ENCODE measurements around the gene RNF40. TPM values are rescaled to one million over a fixed set of nuclear protein-coding genes. Genes with fewer than 3 reads are reported as not detected.

RNF40 gene
- total RNA-seq, 1 donor from 2014 or later = 94.6 TPM

GRCh38 chr16:30722916-30723315, 39.2 kb upstream of the RNF40 start:
- DNase-seq (ENCODE audit: low read depth) (no peak), FAIRE-seq (no peak)
- Histone ChIP-seq H3K9ac (ENCODE audit: low read length) (no peak overlapping the region), H3K27me3 (ENCODE audit: insufficient read depth, low read length) (no peaks in the 10 kb centered on the region), H3K79me2 (ENCODE audit: insufficient read depth, low read length) (peaks cover 69% of the 10 kb centered on the region), H3K4me3 (ENCODE audit: insufficient read depth, low read depth, low read length) (no peak overlapping the region), H3K4me2 (ENCODE audit: low read length) (no peak overlapping the region), H4K20me1 (ENCODE audit: insufficient read depth, low read length) (peaks cover 84% of the 10 kb centered on the region), H3K9me3 (ENCODE audit: insufficient read depth, low read depth, low read length) (no peaks in the 10 kb centered on the region), H2AFZ (ENCODE audit: low read depth, low read length) (no peak overlapping the region), H3K27ac (ENCODE audit: low read depth, low read length) (no peak overlapping the region), H3K4me1 (ENCODE audit: insufficient read depth, low read length) (no peaks in the 10 kb centered on the region), H3K36me3 (ENCODE audit: insufficient read depth, low read length) (peaks cover 57% of the 10 kb centered on the region)
- Mint-ChIP-seq H3K27ac (ENCODE audit: unreplicated experiment) (no peak overlapping the region), H3K4me3 (ENCODE audit: unreplicated experiment) (no peak overlapping the region), H3K36me3 (ENCODE audit: low read depth, unreplicated experiment) (peaks cover 44% of the 10 kb centered on the region), H3K27me3 (ENCODE audit: low read depth, unreplicated experiment) (no peaks in the 10 kb centered on the region), H3K4me1 (ENCODE audit: low read depth, unreplicated experiment) (no peaks in the 10 kb centered on the region), H3K9me3 (ENCODE audit: unreplicated experiment) (no peaks in the 10 kb centered on the region)
- TF ChIP-seq EZH2 (IDR thresholded peaks at IDR 0.05; ENCODE audit: insufficient read depth, low read length) = no peak
- no peak for TF ChIP-seq CTCF (IDR thresholded peaks at IDR 0.05; ENCODE audit: insufficient read depth, low read depth, low read length)

DNA sequence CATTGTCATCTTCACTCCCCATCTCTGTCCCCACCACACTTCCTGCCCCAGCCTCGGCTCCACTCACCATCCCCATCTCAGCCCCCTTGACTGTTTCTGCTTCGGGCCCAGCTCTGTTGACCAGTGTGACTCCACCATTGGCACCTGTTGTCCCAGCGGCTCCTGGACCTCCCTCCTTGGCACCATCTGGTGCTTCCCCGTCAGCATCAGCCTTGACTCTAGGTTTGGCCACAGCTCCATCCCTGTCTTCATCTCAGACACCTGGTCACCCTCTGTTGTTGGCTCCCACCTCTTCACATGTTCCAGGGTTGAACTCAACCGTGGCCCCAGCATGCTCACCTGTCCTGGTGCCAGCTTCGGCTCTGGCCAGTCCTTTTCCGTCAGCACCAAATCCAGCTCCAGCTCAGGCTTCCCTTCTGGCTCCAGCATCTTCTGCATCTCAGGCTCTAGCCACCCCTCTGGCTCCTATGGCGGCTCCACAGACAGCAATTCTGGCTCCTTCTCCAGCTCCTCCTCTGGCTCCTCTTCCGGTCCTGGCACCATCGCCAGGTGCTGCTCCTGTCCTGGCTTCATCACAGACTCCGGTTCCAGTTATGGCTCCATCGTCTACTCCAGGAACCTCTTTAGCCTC, 38.3 kb upstream of the RNF40 start:
- DNase-seq (ENCODE audit: low read depth) (no peak), FAIRE-seq (no peak)
- no peak overlapping the region for H3K27ac ChIP-seq (ENCODE audit: low read depth, low read length)
- H3K9me3 ChIP-seq (ENCODE audit: insufficient read depth, low read depth, low read length) = no peaks in the 10 kb centered on the region
- H3K4me1 Mint-ChIP-seq (ENCODE audit: low read depth, unreplicated experiment) = no peaks in the 10 kb centered on the region
- H3K4me3 Mint-ChIP-seq (ENCODE audit: unreplicated experiment) = peak overlapping the region; percentile 73
- no peaks in the 10 kb centered on the region for H3K27me3 ChIP-seq (ENCODE audit: insufficient read depth, low read length)
- H3K79me2 ChIP-seq (ENCODE audit: insufficient read depth, low read length) = peaks cover 72% of the 10 kb centered on the region
- H3K27ac Mint-ChIP-seq (ENCODE audit: unreplicated experiment) = no peak overlapping the region
- peaks cover 56% of the 10 kb centered on the region for H3K36me3 ChIP-seq (ENCODE audit: insufficient read depth, low read length)
- H3K4me1 ChIP-seq (ENCODE audit: insufficient read depth, low read length) = no peaks in the 10 kb centered on the region
- H3K4me2 ChIP-seq (ENCODE audit: low read length) = no peak overlapping the region
- H3K9ac ChIP-seq (ENCODE audit: low read length) = no peak overlapping the region
- no peaks in the 10 kb centered on the region for H3K27me3 Mint-ChIP-seq (ENCODE audit: low read depth, unreplicated experiment)
- TF ChIP-seq CTCF (IDR thresholded peaks at IDR 0.05; ENCODE audit: insufficient read depth, low read depth, low read length) (no peak), EZH2 (IDR thresholded peaks at IDR 0.05; ENCODE audit: insufficient read depth, low read length) (no peak)
- H4K20me1 ChIP-seq (ENCODE audit: insufficient read depth, low read length) = peaks cover 87% of the 10 kb centered on the region
- H3K9me3 Mint-ChIP-seq (ENCODE audit: unreplicated experiment) = no peaks in the 10 kb centered on the region
- no peak overlapping the region for H2AFZ ChIP-seq (ENCODE audit: low read depth, low read length)
- H3K4me3 ChIP-seq (ENCODE audit: insufficient read depth, low read depth, low read length) = no peak overlapping the region
- peaks cover 44% of the 10 kb centered on the region for H3K36me3 Mint-ChIP-seq (ENCODE audit: low read depth, unreplicated experiment)

DNA sequence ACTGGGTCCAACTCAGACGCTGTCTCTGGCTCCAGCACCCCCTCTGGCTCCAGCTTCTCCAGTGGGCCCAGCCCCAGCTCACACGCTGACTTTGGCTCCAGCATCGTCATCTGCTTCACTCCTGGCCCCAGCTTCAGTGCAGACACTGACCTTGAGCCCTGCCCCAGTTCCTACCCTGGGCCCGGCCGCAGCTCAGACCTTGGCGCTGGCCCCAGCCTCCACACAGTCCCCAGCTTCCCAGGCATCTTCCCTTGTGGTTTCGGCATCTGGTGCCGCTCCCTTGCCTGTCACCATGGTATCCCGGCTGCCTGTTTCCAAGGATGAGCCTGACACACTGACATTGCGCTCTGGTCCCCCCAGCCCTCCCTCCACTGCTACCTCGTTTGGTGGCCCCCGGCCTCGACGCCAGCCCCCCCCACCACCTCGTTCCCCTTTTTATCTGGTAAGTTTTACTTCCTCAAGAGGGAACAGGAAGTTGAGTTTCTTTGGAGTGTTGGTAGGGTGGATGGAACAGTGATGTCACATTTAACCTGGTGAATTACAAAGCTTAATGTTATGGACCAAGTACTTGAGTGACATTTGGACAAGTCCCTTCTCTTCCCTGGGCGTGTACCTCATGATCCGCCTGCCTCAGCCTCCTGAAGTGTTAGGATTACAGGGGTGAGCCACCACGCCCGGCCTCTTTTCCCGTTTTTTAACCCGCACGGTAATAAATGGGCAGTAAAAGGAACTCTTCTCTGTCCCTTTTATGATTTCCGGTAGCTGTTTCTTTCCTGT, 37.3 kb upstream of the RNF40 start:
- H3K79me2 ChIP-seq (ENCODE audit: insufficient read depth, low read length) = peaks cover 71% of the 10 kb centered on the region
- H3K4me2 ChIP-seq (ENCODE audit: low read length) = no peak overlapping the region
- no peaks in the 10 kb centered on the region for H3K27me3 ChIP-seq (ENCODE audit: insufficient read depth, low read length)
- H3K4me1 Mint-ChIP-seq (ENCODE audit: low read depth, unreplicated experiment) = no peaks in the 10 kb centered on the region
- no peak for FAIRE-seq
- no peaks in the 10 kb centered on the region for H3K4me1 ChIP-seq (ENCODE audit: insufficient read depth, low read length)
- no peak overlapping the region for H3K4me3 ChIP-seq (ENCODE audit: insufficient read depth, low read depth, low read length)
- H3K27me3 Mint-ChIP-seq (ENCODE audit: low read depth, unreplicated experiment) = no peaks in the 10 kb centered on the region
- peaks cover 59% of the 10 kb centered on the region for H3K36me3 ChIP-seq (ENCODE audit: insufficient read depth, low read length)
- no peaks in the 10 kb centered on the region for H3K9me3 ChIP-seq (ENCODE audit: insufficient read depth, low read depth, low read length)
- H3K9me3 Mint-ChIP-seq (ENCODE audit: unreplicated experiment) = no peaks in the 10 kb centered on the region
- H3K27ac ChIP-seq (ENCODE audit: low read depth, low read length) = no peak overlapping the region
- no peak overlapping the region for H2AFZ ChIP-seq (ENCODE audit: low read depth, low read length)
- no peak overlapping the region for H3K27ac Mint-ChIP-seq (ENCODE audit: unreplicated experiment)
- H4K20me1 ChIP-seq (ENCODE audit: insufficient read depth, low read length) = peaks cover 90% of the 10 kb centered on the region
- no peak for TF ChIP-seq EZH2 (IDR thresholded peaks at IDR 0.05; ENCODE audit: insufficient read depth, low read length)
- peaks cover 45% of the 10 kb centered on the region for H3K36me3 Mint-ChIP-seq (ENCODE audit: low read depth, unreplicated experiment)
- no peak overlapping the region for H3K9ac ChIP-seq (ENCODE audit: low read length)
- H3K4me3 Mint-ChIP-seq (ENCODE audit: unreplicated experiment) = no peak overlapping the region
- DNase-seq (ENCODE audit: low read depth) = no peak
